Mesenteric fat pad (tissue), 1 donor: ENCODE measurements around the gene ALDH1L2. TPM values are rescaled to one million over a fixed set of nuclear protein-coding genes. Genes with fewer than 3 reads are reported as not detected.
"Not testable (repeated sequence)": the region's sequence is repeated elsewhere in the genome, so short reads cannot be mapped to it uniquely, and the experiment has no call there.

Source experiments
- DNase-seq: peaks from one replicate; pipeline ENCODE4 v3.0.0-alpha.2; 2020; ENCODE audit warnings: low spot score
- long read RNA-seq: library from polyadenylated mRNA; unstranded; transcript quantifications from one replicate; pipeline ENCODE4 v2.0.0, GENCODE V29; 2020
- total RNA-seq: library from RNA; stranded (reverse); fragmentation: NEBNext Ultra II Directional; extraction: Animal tissue kit (Norgen Biotek cat#: 25700); gene quantifications from one replicate; pipeline ENCODE4 v1.2.1, GENCODE V29; 2021
- donor health status: DM: yes; HTN: yes; CAD: no.

The ALDH1L2 gene
- total RNA-seq = 21.1 TPM
- long read RNA-seq, partial matches to known transcripts = 16 of 28 reads
- long read RNA-seq, other reads (novel, unspliced or antisense) = 12 of 28 reads

GRCh38 chr12:105084251-105085250 is at the start of gene ALDH1L2:
ALDH1L2 (minus strand) TSS chr12:105084458; CDS start chr12:105084436, 22 bp downstream.
- DNase-seq = peak; percentile 94

GRCh38 chr12:105120551-105120950 is 36.3 kb upstream of the ALDH1L2 start:
- no peak for DNase-seq

GRCh38 chr12:105116969-105117368 is 32.7 kb upstream of the ALDH1L2 start:
- no peak for DNase-seq

- DNase-seq = no peak
These were observed 28.8 kb upstream of the ALDH1L2 start for GRCh38 chr12:105113094-105113493.

GRCh38 chr12:105110851-105111250 is 26.6 kb upstream of the ALDH1L2 start:
- no peak for DNase-seq

DNA sequence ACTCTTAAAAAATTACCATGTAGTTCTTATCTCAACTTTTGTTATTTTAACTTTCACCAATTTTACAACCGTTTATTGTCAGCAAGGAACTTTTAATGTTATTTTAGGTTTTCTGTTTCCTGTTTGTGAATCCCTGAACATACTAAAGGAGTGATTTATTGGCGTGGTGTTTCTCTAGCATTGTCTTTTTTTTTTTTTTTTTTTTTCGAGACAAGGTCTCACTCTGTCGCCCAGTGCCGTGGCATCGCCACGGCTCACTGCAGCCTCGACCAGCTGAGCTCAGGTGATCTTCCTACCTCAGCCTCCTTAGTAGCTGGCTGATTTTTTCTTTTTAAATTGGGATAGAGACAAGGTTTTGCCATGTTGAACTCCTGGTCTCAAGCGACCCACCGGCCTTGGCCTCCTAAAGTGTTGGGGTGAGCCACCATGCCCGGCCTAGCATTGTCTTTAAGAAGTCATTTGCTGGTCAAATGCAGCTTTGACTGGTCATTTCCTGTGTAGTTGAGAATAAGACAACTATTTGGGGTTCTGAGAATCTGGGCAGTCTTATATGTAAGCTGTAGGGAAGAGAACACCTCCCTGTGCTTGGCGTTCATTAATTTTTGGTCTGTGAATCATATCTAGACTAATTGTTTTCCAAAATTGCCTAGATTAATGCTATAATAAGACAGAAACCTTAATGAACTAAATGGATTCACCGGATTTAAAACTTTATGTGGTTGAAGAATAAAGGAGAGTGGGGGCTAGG is 25.4 kb upstream of the ALDH1L2 start:
- DNase-seq = no peak

DNA sequence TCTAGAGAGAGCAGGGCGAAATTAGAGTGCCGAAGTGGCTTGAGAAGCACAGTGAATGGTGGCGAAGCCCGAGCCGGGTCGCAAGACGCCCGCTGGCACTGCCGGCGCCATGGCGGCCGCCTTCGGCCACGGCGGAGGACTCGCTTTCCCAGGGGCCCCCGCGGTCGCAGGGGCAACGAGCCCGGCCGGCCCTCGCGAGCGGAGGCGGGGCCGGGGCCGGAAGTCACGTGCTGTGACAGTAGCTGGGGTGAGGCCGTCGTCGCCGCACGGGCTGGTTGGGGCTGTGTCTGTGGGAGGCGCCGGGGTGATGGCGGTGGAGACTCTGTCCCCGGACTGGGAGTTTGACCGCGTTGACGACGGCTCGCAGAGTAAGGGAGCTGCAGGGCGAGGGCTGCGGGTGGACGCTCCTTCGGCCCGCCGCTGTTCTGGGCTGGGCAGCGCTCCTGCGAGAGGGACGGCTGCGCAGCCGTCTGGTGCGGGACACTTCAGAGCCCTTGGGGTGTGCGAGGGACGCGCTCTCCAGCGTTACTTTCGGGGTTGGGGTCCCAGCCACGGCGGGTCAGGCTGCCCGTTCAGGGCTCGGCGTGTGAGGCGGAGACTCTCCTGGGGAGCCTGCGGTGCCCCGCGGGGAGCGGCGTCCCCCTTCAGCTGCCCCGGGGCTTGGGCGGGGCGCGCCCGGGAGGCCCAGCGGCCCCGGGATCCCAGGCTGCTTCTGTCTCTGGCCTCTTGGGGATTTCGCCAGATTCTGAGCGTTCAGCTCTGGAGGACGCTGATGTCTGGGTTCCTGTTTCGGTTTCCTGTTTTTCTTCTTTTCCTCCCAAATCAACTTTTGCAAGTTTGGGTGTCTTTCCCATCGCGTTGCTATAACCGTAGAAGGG is 23.5 kb upstream of the ALDH1L2 start, which contains the start of gene WASHC4:
Gene WASHC4 (plus strand): TSS at position 238 of the 878 bp plus-strand sequence. CDS start 70 bp downstream, at position 308.
- DNase-seq = peak; percentile 99

GRCh38 chr12:105107171-105107493 is 22.9 kb upstream of the ALDH1L2 start:
- DNase-seq = no peak

DNA sequence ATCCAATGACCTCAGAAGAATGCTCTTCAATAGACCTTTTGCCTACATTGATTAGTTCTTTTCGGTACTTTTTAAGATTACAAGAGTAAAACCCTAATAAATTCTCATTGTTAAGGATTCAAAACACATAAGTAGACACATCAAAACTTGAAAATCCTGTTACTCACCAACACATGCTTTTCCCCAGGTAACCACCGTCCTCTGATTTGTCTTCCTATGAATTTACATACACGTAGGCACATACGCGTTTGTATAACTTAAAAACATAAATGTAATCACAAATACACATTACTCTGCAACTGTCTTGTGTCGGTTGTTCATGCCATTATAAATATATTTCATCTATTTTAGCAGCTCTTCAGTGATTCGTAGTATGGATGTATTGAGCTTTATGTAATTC is 22.4 kb upstream of the ALDH1L2 start:
- no peak for DNase-seq

DNA sequence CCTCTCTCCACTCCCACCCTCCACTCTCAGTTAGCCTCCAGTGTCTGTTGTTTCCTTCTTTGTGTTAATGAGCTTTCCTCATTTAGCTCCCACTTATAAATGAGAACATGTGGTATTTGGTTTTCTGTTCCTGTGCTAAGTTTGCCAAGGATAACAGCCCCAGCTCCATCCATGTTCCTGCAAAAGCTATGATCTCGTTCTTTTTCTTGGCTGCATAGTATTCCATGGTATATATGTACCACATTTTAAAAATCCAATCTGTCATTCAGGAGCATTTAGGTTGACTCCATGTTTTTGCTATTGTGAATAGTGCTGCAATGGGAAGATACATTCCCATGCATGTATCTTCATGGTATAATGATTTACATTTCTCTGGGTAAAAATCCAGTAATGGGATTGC is 20.5 kb upstream of the ALDH1L2 start:
- no peak for DNase-seq

DNA sequence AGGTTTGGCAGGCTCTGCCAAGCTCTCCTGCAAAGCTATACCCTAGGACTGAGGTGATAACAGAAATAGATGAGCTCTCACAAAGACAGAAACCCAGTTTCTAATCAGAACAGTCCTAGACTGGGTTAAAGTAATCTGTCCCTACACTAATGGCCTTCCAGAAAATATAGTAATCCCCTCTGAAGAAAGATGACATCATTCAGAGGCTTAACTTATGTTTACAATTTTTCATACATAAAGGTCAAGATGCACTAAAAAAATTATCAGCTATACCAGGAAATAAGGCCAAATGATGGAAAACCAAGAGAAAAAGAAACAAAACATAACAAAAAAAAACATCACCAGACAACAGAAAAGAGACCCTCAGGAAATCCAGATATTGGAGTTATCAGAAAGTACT is 18.4 kb upstream of the ALDH1L2 start:
- DNase-seq = no peak

GRCh38 chr12:105100998-105101397 is 16.7 kb upstream of the ALDH1L2 start:
- DNase-seq = no peak

GRCh38 chr12:105100207-105100985 is 16.1 kb upstream of the ALDH1L2 start:
- no peak for DNase-seq

GRCh38 chr12:105099356-105099755 is 15.1 kb upstream of the ALDH1L2 start:
- DNase-seq = no peak

DNA sequence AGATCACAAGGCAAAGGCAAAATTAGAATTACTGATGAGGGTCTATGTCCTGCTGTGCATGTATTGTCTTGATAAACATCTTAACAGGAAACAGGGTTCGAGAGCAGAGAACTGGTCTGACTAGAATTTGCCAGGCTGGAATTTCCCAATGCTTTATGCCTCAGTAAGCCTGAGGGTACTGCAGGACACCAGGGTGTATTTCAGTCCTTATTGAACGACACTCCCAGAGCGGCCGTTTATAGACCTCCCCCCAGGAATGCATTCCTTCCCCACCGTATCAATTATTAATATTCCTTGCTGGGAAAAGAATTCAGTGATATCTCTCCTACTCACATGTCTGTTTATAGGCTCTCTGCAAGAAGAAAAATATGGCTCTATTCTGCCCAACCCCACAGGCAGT is 11.1 kb upstream of the ALDH1L2 start:
- DNase-seq = not testable (repeated sequence)

GRCh38 chr12:105092336-105092735 is 8.1 kb upstream of the ALDH1L2 start:
- no peak for DNase-seq

DNA sequence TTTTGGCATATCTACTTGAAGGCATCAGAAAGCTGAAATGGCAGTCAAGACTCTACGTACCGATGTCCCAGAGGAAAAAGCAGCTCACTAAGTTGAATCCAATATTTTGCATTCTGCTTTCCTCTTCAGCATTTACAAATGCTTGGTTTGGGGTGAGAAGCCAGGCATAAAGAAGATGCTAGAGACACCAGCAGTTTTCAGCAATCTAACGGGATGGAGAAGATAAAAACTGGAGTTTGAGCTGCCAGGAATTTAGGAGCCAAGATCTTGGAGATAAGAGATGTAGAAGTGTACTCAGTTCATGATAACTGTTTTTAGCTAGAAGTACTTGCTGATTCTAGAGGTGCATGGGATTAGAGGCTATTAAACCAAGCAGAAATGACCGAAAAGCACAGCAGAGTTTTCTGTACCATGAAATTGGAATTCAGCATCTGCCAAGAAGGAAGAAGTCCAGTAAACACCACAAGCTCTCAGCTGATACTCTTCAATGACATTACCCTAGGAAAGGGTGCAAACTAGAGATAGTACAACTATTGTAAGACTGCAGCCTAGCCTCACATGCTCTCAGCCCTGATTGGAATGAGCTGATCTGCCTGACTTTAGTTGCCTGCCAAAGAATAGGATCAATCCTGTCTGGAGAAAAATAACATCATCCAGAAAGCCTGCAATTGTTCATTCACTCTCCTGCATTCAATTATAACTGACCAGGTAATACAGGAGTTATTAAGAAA is 7.4 kb upstream of the ALDH1L2 start:
- DNase-seq = no peak

- DNase-seq = no peak
These were observed 6.1 kb upstream of the ALDH1L2 start for GRCh38 chr12:105090361-105090760.

DNA sequence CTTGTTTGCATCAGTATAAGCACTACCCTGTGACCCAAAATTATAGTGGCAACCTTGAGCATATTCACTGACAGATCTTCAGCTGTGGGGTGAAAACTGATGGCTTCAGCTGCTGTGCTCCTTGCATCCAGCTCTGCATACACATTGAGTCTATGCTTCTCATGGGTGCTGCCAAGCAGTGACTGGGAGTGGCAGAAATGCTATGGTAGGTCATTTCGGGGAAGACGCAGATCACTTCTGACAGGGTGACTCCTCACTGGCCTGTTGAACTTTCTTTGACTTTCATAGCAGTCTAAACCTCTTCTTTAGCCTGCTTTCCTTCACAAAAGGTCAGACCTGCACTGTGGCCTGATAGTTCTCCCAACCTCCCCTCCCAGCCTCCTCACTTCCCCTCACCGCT is 5.6 kb upstream of the ALDH1L2 start:
- DNase-seq = no peak

DNA sequence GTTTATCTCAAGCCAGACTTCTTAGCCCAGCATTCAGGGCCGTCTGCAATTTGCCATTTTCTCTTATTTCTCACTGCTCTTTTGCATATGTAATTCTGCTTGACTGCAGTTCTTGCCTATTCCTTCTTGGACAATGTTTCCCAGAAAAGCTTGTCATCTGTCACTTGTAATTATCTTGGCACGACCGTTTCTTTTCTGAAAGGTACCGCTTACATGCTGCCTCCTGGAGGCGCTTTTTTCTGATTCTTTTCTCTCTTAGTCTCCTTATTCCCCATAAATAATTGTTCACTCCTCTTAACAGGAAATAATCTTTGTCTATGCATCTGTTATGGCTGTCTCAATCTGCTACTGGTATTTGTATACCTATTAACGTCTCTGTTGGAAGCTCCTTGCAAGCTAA is 1.2 kb upstream of the ALDH1L2 start:
- DNase-seq = no peak
